PC-3 (cell line): ENCODE results near the gene SLC6A3. TPM values are rescaled to one million over a fixed set of nuclear protein-coding genes. Genes with fewer than 3 reads are reported as not detected.

Experiments used
- ATAC-seq: fragments of 200-7000 bp; cut with Tn5 transposase; 2 replicates; pipeline ENCODE4 v1.9.1; 2020; ENCODE audit warnings: mild to moderate bottlenecking, moderate library complexity
- BruUV-seq: library from RNA; stranded (reverse); fragments of 400-500 nt; replicated peaks from 2 replicates; lab custom pipeline; 2021; lab: Mats Ljungman, UMichigan
- CTCF ChIA-PET: fragments of 300-600 bp; sonication (Branson Sonifier 250); formaldehyde crosslinking; loops from one replicate; lab custom pipeline; 2022; ENCODE audit warnings: antibody characterized with exemption; lab: Charles Lee
- POLR2A ChIA-PET: fragments of 300-600 bp; sonication (Branson Sonifier 250); formaldehyde crosslinking; loops from one replicate; lab custom pipeline; 2022; ENCODE audit warnings: antibody characterized with exemption; ENCODE audit not compliant: unreplicated experiment; lab: Charles Lee
- DNase-seq: peaks from one replicate; pipeline ENCODE4 v3.0.0-alpha.2; 2015
- H2AFZ ChIP-seq: fragments of 300-600 bp; sonication (generic); 2 replicates; pipeline ENCODE4 v1.6.0; 2016; ENCODE audit warnings: antibody characterized with exemption, low read length
- H3F3A ChIP-seq: fragments of 300-600 bp; sonication (generic); one replicate; pipeline ENCODE4 v1.6.0; 2017; ENCODE audit warnings: antibody characterized with exemption, low read length, control low read depth, mild to moderate bottlenecking; ENCODE audit not compliant: unreplicated experiment
- H3K27ac ChIP-seq: fragments of 300-600 bp; sonication (generic); 2 replicates; pipeline ENCODE4 v1.5.1; 2016; ENCODE audit warnings: mild to moderate bottlenecking, low read length
- H3K27me3 ChIP-seq: fragments of 300-600 bp; sonication (generic); 2 replicates; pipeline ENCODE4 v1.6.1; 2016; ENCODE audit warnings: low read length, mixed read lengths
- H3K36me3 ChIP-seq: fragments of 300-600 bp; sonication (generic); 2 replicates; pipeline ENCODE4 v1.6.1; 2016; ENCODE audit warnings: low read depth, mixed run types, low read length, mixed read lengths
- H3K4me1 ChIP-seq: fragments of 300-600 bp; sonication (generic); 2 replicates; pipeline ENCODE4 v1.5.1; 2016; ENCODE audit warnings: low read length; ENCODE audit not compliant: insufficient read depth
- H3K4me2 ChIP-seq: fragments of 300-600 bp; sonication (generic); 2 replicates; pipeline ENCODE4 v1.6.0; 2016; ENCODE audit warnings: low read length
- H3K4me3 ChIP-seq: fragments of 300-600 bp; sonication (generic); 2 replicates; pipeline ENCODE4 v1.5.1; 2016; ENCODE audit warnings: mild to moderate bottlenecking, low read length, mixed read lengths
- H3K79me2 ChIP-seq: fragments of 300-600 bp; sonication (generic); 2 replicates; pipeline ENCODE4 v1.6.1; 2017; ENCODE audit warnings: low read length, mixed read lengths
- H3K9ac ChIP-seq: fragments of 300-600 bp; sonication (generic); 2 replicates; pipeline ENCODE4 v1.6.0; 2016; ENCODE audit warnings: mild to moderate bottlenecking, low read length
- H3K9me2 ChIP-seq: fragments of 300-600 bp; sonication (generic); replicated peaks from 2 replicates; pipeline ENCODE4 v1.6.1; 2016; ENCODE audit warnings: mixed run types, low read length, mixed read lengths
- H3K9me3 ChIP-seq: fragments of 300-600 bp; sonication (generic); 2 replicates; pipeline ENCODE4 v1.6.1; 2016; ENCODE audit warnings: low read length, mixed read lengths
- H4K20me1 ChIP-seq: fragments of 300-600 bp; sonication (generic); 2 replicates; pipeline ENCODE4 v1.6.1; 2016; ENCODE audit warnings: low read length, mixed read lengths
- EZH2 ChIP-seq: fragments of 300-600 bp; sonication (generic); IDR thresholded peaks from one replicate; pipeline ENCODE4 v1.6.1; 2017; ENCODE audit warnings: antibody characterized with exemption, mild to moderate bottlenecking, low read length; ENCODE audit not compliant: unreplicated experiment
- EZH2phosphoT487 ChIP-seq: fragments of 300-600 bp; sonication (generic); IDR thresholded peaks from 2 replicates; pipeline ENCODE4 v1.6.1; 2018; ENCODE audit warnings: mild to moderate bottlenecking, antibody characterized with exemption, low read length, borderline replicate concordance
- intact Hi-C: fragments of 100-400 bp; cut with micrococcal nuclease; formaldehyde crosslinking; loops from 2 replicates; pipeline ENCODE4 v1.9.0; 2023
- total RNA-seq: library from RNA; depleted of rRNA; stranded (reverse); fragments of >200 nt; gene quantifications from 2 replicates; pipeline ENCODE4 v1.2.3, GENCODE V29; 2014
- TF ChIP-seq, protein P1 (sequence below): fragments of 300-600 bp; sonication (generic); conservative IDR thresholded peaks from 2 replicates; pipeline ENCODE4 v1.5.1; 2017; ENCODE audit warnings: antibody characterized with exemption, low read depth, mild to moderate bottlenecking, low read length

Gene SLC6A3
- total RNA-seq, 1 experiment from 2014 or later = not detected

DNA sequence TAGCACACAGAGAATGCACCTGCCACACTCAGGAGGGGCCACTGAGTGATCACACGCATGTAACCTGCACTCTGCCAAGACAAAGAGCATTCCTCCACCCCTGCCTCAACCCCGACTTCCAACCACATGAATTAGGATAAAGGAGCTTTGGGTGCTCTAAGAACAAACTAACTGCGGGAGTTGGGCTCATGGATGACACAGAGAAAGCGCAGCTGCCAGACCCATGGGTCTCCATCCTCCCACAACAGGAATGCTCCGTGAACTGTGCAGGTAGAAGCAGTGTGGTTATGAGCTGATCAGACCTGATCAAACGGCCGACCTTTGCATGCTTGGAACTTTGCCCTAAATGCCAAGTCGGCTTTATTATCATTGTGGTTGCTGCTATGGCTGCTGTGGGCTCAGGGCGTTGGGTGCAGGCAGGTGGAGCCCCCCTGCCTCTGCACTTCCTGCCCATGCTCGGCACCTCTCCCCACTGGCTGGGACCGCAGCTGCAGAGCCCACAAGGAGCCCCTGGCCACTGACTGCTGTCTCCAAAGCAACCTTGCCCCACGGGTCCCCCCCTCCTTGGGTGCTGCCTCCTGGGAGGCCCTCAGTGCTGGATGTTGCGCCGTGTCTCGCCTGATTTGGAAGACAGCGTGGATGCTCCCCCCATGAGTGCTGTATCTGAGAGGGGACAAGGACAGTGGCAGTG is 2.6 kb upstream of the SLC6A3 start:
- peaks cover under 1% of the 10 kb centered on the region; the same call in 1 of the 2 replicates for H3K9me3 ChIP-seq
- no peak overlapping the region for H3K9ac ChIP-seq
- peaks cover 10% of the 10 kb centered on the region; the same call in 1 of the 2 replicates for H3K27me3 ChIP-seq
- intact Hi-C loops = no loop called here
- no peaks in the 10 kb centered on the region for H4K20me1 ChIP-seq
- BruUV-seq = no TSS peak
- H3K4me3 ChIP-seq = no peak overlapping the region
- no peaks in the 10 kb centered on the region for H3K9me2 ChIP-seq
- H3K79me2 ChIP-seq = no peaks in the 10 kb centered on the region
- ChIA-PET CTCF (no interaction called here), POLR2A (no interaction called here)
- no peaks in the 10 kb centered on the region for H3F3A ChIP-seq
- H3K27ac ChIP-seq = no peak overlapping the region
- H3K36me3 ChIP-seq = no peaks in the 10 kb centered on the region
- H2AFZ ChIP-seq = no peak overlapping the region
- no peak for TF ChIP-seq EZH2
- TF ChIP-seq EZH2phosphoT487 = no peak
- TF ChIP-seq, protein P1, sequence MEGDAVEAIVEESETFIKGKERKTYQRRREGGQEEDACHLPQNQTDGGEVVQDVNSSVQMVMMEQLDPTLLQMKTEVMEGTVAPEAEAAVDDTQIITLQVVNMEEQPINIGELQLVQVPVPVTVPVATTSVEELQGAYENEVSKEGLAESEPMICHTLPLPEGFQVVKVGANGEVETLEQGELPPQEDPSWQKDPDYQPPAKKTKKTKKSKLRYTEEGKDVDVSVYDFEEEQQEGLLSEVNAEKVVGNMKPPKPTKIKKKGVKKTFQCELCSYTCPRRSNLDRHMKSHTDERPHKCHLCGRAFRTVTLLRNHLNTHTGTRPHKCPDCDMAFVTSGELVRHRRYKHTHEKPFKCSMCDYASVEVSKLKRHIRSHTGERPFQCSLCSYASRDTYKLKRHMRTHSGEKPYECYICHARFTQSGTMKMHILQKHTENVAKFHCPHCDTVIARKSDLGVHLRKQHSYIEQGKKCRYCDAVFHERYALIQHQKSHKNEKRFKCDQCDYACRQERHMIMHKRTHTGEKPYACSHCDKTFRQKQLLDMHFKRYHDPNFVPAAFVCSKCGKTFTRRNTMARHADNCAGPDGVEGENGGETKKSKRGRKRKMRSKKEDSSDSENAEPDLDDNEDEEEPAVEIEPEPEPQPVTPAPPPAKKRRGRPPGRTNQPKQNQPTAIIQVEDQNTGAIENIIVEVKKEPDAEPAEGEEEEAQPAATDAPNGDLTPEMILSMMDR = no peak
- no peak for DNase-seq
- H3K4me2 ChIP-seq = no peak overlapping the region
- ATAC-seq = no peak
- H3K4me1 ChIP-seq = no peaks in the 10 kb centered on the region

DNA sequence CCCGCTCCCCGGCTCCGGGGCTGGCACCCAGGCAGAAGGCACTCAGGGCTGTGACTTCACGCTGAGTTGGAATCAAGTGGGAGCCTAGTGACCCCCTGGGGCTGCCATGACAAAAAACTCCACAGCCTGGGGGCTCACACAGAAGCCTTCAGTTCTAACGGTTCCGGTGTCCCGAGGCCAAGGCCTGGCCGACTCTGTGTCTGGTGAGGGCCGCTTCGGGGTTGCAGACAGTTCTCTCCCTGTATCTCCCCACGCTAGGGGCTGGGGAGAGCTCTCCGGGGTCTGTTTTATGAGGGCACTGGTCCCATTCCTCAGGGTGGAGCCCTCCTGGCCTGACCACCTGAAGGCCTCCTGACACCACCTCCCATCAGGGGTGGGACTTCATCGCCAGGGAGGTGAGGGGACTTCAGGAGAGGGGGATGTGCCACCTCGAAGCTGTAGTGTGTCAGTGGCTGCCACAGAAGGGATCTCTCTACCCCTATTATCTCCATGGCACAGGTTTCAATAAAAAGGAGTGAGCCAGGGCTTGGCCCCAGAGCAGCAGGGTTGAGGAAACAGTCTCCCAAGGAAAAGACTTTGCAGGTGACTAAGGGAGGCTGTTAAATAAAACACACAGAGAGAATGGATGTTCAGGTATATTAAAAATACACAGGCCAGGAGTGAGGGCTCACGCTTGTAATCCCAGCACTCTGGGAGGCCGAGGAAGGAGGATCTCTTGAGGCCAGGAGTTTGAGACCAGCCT is 1.5 kb upstream of the SLC6A3 start:
- no peaks in the 10 kb centered on the region for H3K4me1 ChIP-seq
- POLR2A ChIA-PET = no interaction called here
- no peak overlapping the region for H3K4me2 ChIP-seq

More for the DNA sequence above, 1.5 kb upstream of the SLC6A3 start:
- Histone ChIP-seq H3K36me3 (no peaks in the 10 kb centered on the region), H4K20me1 (no peaks in the 10 kb centered on the region), H3K9ac (no peak overlapping the region), H3K27ac (no peak overlapping the region), H3K27me3 (peaks cover 12% of the 10 kb centered on the region; the same call in 1 of the 2 replicates), H3K9me2 (no peaks in the 10 kb centered on the region), H3F3A (no peaks in the 10 kb centered on the region), H2AFZ (no peak overlapping the region), H3K9me3 (no peaks in the 10 kb centered on the region), H3K4me3 (no peak overlapping the region), H3K79me2 (no peaks in the 10 kb centered on the region)
- intact Hi-C loops = no loop called here
- no TSS peak for BruUV-seq
- ATAC-seq (no peak), DNase-seq (no peak)
- CTCF ChIA-PET = no interaction called here
- TF ChIP-seq EZH2phosphoT487 (no peak), EZH2 (no peak)
- TF ChIP-seq, protein P1 = no peak
